ENCODE measurements around the gene ZNF581. TPM values are rescaled to one million over a fixed set of nuclear protein-coding genes. Genes with fewer than 3 reads are reported as not detected.

The ZNF581 gene
- total RNA-seq, 1 donor from 2014 or later = 30.0 TPM

DNA sequence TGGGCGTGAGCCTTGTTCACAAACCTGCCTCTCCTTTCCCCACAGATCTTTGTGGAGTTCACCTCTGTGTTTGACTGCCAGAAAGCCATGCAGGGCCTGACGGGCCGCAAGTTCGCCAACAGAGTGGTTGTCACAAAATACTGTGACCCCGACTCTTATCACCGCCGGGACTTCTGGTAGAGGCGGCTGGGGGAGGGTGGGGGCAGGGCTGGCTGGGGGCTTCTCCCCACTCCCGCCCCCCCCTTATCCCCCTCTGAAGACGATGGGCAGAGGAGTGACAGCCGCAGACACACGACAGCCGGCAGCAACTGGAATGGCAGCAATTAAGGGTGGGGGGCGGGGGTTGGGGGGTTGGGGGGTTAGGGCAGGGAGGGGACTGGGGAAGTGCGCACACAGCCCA, 30.4 kb downstream of the ZNF581 start:
- no peaks in the 10 kb centered on the region for H3K27me3 ChIP-seq (ENCODE audit: insufficient read depth, low read length)
- no peak overlapping the region for H2AFZ ChIP-seq (ENCODE audit: low read depth, low read length)
- Mint-ChIP-seq H3K27ac (ENCODE audit: unreplicated experiment) (peak overlapping the region; percentile 93), H3K4me3 (ENCODE audit: unreplicated experiment) (peak overlapping the region; percentile 79), H3K36me3 (ENCODE audit: low read depth, unreplicated experiment) (peaks cover 9% of the 10 kb centered on the region), H3K9me3 (ENCODE audit: unreplicated experiment) (peaks cover 1% of the 10 kb centered on the region), H3K4me1 (ENCODE audit: low read depth, unreplicated experiment) (peaks cover 31% of the 10 kb centered on the region), H3K27me3 (ENCODE audit: low read depth, unreplicated experiment) (no peaks in the 10 kb centered on the region)
- peaks cover 3% of the 10 kb centered on the region for H3K36me3 ChIP-seq (ENCODE audit: insufficient read depth, low read length)
- H3K79me2 ChIP-seq (ENCODE audit: insufficient read depth, low read length) = peaks cover 91% of the 10 kb centered on the region
- H3K9me3 ChIP-seq (ENCODE audit: insufficient read depth, low read depth, low read length) = no peaks in the 10 kb centered on the region
- H3K4me1 ChIP-seq (ENCODE audit: insufficient read depth, low read length) = peaks cover 25% of the 10 kb centered on the region
- peaks cover 87% of the 10 kb centered on the region for H4K20me1 ChIP-seq (ENCODE audit: insufficient read depth, low read length)
- no peak for DNase-seq (ENCODE audit: low read depth)
- peak overlapping the region; percentile 8 for H3K4me2 ChIP-seq (ENCODE audit: low read length)
- FAIRE-seq = no peak
- no peak for TF ChIP-seq EZH2 (IDR thresholded peaks at IDR 0.05; ENCODE audit: insufficient read depth, low read length)
- TF ChIP-seq, protein P1, sequence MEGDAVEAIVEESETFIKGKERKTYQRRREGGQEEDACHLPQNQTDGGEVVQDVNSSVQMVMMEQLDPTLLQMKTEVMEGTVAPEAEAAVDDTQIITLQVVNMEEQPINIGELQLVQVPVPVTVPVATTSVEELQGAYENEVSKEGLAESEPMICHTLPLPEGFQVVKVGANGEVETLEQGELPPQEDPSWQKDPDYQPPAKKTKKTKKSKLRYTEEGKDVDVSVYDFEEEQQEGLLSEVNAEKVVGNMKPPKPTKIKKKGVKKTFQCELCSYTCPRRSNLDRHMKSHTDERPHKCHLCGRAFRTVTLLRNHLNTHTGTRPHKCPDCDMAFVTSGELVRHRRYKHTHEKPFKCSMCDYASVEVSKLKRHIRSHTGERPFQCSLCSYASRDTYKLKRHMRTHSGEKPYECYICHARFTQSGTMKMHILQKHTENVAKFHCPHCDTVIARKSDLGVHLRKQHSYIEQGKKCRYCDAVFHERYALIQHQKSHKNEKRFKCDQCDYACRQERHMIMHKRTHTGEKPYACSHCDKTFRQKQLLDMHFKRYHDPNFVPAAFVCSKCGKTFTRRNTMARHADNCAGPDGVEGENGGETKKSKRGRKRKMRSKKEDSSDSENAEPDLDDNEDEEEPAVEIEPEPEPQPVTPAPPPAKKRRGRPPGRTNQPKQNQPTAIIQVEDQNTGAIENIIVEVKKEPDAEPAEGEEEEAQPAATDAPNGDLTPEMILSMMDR (IDR thresholded peaks at IDR 0.05; ENCODE audit: insufficient read depth, low read depth, low read length) = no peak
- H3K9ac ChIP-seq (ENCODE audit: low read length) = no peak overlapping the region
- H3K27ac ChIP-seq (ENCODE audit: low read depth, low read length) = no peak overlapping the region
- no peak overlapping the region for H3K4me3 ChIP-seq (ENCODE audit: insufficient read depth, low read depth, low read length)

DNA sequence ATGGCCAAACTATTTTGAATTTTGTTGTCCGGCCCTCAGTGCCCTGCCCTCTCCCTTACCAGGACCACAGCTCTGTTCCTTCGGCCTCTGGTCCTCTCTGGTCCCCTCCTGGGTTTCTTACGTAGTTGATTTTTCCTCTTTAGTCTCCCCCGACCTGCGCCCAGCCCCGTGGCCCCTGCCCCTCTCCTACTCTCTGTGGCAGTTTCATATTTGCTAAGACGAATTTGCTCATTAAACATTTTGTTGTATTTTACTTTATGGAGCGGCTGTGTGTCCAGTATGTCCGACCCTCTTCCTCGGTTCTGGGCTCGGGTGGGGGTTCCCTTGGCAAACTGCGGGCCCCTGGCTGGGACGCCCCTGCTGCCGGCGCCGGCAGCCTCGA, 31.0 kb downstream of the ZNF581 start:
- H3K4me2 ChIP-seq (ENCODE audit: low read length) = peak overlapping the region; percentile 92
- Mint-ChIP-seq H3K27ac (ENCODE audit: unreplicated experiment) (peak overlapping the region; percentile 91), H3K36me3 (ENCODE audit: low read depth, unreplicated experiment) (peaks cover 9% of the 10 kb centered on the region), H3K4me1 (ENCODE audit: low read depth, unreplicated experiment) (peaks cover 32% of the 10 kb centered on the region), H3K27me3 (ENCODE audit: low read depth, unreplicated experiment) (no peaks in the 10 kb centered on the region), H3K4me3 (ENCODE audit: unreplicated experiment) (peak overlapping the region; percentile 79), H3K9me3 (ENCODE audit: unreplicated experiment) (peaks cover 1% of the 10 kb centered on the region)
- H2AFZ ChIP-seq (ENCODE audit: low read depth, low read length) = no peak overlapping the region
- peaks cover 3% of the 10 kb centered on the region for H3K36me3 ChIP-seq (ENCODE audit: insufficient read depth, low read length)
- no peak for FAIRE-seq
- H3K4me1 ChIP-seq (ENCODE audit: insufficient read depth, low read length) = peaks cover 28% of the 10 kb centered on the region
- H3K79me2 ChIP-seq (ENCODE audit: insufficient read depth, low read length) = peaks cover 91% of the 10 kb centered on the region
- no peak for TF ChIP-seq EZH2 (IDR thresholded peaks at IDR 0.05; ENCODE audit: insufficient read depth, low read length)
- TF ChIP-seq, protein P1 (IDR thresholded peaks at IDR 0.05; ENCODE audit: insufficient read depth, low read depth, low read length) = no peak
- H3K27me3 ChIP-seq (ENCODE audit: insufficient read depth, low read length) = no peaks in the 10 kb centered on the region
- H3K9ac ChIP-seq (ENCODE audit: low read length) = peak overlapping the region; percentile 97
- DNase-seq (ENCODE audit: low read depth) = no peak
- H3K4me3 ChIP-seq (ENCODE audit: insufficient read depth, low read depth, low read length) = peak overlapping the region; percentile 93
- no peaks in the 10 kb centered on the region for H3K9me3 ChIP-seq (ENCODE audit: insufficient read depth, low read depth, low read length)
- peaks cover 87% of the 10 kb centered on the region for H4K20me1 ChIP-seq (ENCODE audit: insufficient read depth, low read length)
- H3K27ac ChIP-seq (ENCODE audit: low read depth, low read length) = no peak overlapping the region

DNA sequence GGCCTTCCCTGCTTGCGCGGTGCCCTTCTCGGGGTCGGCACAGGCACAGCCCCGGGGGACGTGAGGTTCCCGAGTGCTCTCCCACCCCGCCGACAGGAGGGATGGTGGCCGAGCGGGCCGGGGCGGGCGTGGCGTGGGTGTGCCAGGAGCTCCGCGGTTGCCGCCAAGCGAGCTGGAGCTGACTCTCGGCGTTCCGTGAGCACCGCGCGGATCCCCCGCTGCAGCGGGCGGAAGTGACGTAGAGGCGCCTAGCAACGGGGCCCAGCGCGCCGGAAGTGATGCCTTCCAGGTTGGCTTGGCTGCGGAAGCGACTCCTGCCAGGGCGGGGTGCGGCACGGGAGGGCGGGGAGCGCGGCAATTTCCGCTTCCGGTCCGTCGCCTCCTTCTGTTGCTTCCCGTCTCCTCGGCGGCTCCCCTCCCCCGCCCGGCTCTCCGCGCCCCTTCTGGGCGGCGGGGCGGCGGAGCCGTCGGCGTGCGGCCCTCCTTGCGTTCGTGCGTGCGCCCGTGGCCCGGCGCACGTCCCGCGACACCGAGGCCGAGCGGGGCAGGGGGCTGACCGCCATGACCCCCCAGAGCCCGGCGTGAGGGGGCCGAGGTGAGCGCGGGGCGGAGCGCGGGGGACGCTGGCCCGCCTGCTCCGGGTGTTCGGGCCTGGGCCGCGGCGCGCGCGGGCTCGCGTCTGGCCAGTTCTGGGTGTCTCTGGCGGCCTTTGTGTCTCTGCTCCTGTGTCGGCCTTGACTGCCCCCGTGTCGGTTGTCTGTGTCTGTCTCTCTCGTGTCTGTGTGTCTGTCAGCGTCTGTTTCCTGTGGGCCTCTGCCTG, 31.6 kb downstream of the ZNF581 start, which contains the start of gene EPN1:
EPN1 (plus strand) TSS at position 386 of the 820 bp plus-strand sequence. CDS start 3,402 bp downstream, outside the sequence.
- H3K36me3 Mint-ChIP-seq (ENCODE audit: low read depth, unreplicated experiment) = peaks cover 11% of the 10 kb centered on the region
- peaks cover 36% of the 10 kb centered on the region for H3K4me1 Mint-ChIP-seq (ENCODE audit: low read depth, unreplicated experiment)
- Histone ChIP-seq H3K4me2 (ENCODE audit: low read length) (peak within 1 kb of the TSS; percentile 92), H3K9ac (ENCODE audit: low read length) (peak within 1 kb of the TSS; percentile 97), H4K20me1 (ENCODE audit: insufficient read depth, low read length) (peaks cover 87% of the 10 kb centered on the region), H3K36me3 (ENCODE audit: insufficient read depth, low read length) (peaks cover 3% of the 10 kb centered on the region), H3K79me2 (ENCODE audit: insufficient read depth, low read length) (peaks cover 91% of the 10 kb centered on the region), H2AFZ (ENCODE audit: low read depth, low read length) (peak within 1 kb of the TSS; percentile 40), H3K4me1 (ENCODE audit: insufficient read depth, low read length) (peaks cover 32% of the 10 kb centered on the region), H3K4me3 (ENCODE audit: insufficient read depth, low read depth, low read length) (peak within 1 kb of the TSS; percentile 93), H3K27ac (ENCODE audit: low read depth, low read length) (peak within 1 kb of the TSS; percentile 75), H3K27me3 (ENCODE audit: insufficient read depth, low read length) (no peaks in the 10 kb centered on the region), H3K9me3 (ENCODE audit: insufficient read depth, low read depth, low read length) (no peaks in the 10 kb centered on the region)
- peak within 1 kb of the TSS; percentile 98 for H3K4me3 Mint-ChIP-seq (ENCODE audit: unreplicated experiment)
- FAIRE-seq (no peak), DNase-seq (ENCODE audit: low read depth) (peak; percentile 91)
- no peaks in the 10 kb centered on the region for H3K27me3 Mint-ChIP-seq (ENCODE audit: low read depth, unreplicated experiment)
- H3K27ac Mint-ChIP-seq (ENCODE audit: unreplicated experiment) = peak within 1 kb of the TSS; percentile 97
- TF ChIP-seq EZH2 (IDR thresholded peaks at IDR 0.05; ENCODE audit: insufficient read depth, low read length) = no peak
- TF ChIP-seq, protein P1 (IDR thresholded peaks at IDR 0.05; ENCODE audit: insufficient read depth, low read depth, low read length) = no peak
- peaks cover 1% of the 10 kb centered on the region for H3K9me3 Mint-ChIP-seq (ENCODE audit: unreplicated experiment)
